ENCODE results near the gene ZBTB44. TPM values are rescaled to one million over a fixed set of nuclear protein-coding genes. Genes with fewer than 3 reads are reported as not detected.

The ZBTB44 gene
- total RNA-seq, 1 experiment from 2014 or later = 27.5 TPM

- no TSS peak for BruUV-seq (replicated peaks)
- no peaks in the 10 kb centered on the region for H3K9me3 ChIP-seq (ENCODE audit: low read length)
- H3K9me2 ChIP-seq (replicated peaks; ENCODE audit: low read length) = no peaks in the 10 kb centered on the region
- H3K9ac ChIP-seq (ENCODE audit: low read length) = no peak overlapping the region
- no peak overlapping the region for H2AFZ ChIP-seq (ENCODE audit: low read length)
- H3K27me3 ChIP-seq (ENCODE audit: low read length) = no peaks in the 10 kb centered on the region
- ATAC-seq (no peak), DNase-seq (no peak)
- H4K20me1 ChIP-seq (ENCODE audit: low read length) = no peaks in the 10 kb centered on the region
- ChIA-PET POLR2A (ENCODE audit: unreplicated experiment) (no interaction called here), CTCF (no interaction called here)
- peaks cover 46% of the 10 kb centered on the region for H3K36me3 ChIP-seq (ENCODE audit: low read depth, low read length)
- H3K4me1 ChIP-seq (ENCODE audit: insufficient read depth, low read length) = no peaks in the 10 kb centered on the region
- no peaks in the 10 kb centered on the region for H3F3A ChIP-seq (ENCODE audit: low read length, unreplicated experiment)
- intact Hi-C loops (cut with micrococcal nuclease) = no loop called here
- TF ChIP-seq EZH2 (IDR thresholded peaks at IDR 0.05; ENCODE audit: low read length, unreplicated experiment) (no peak), CTCF (conservative IDR thresholded peaks at IDR 0.05; ENCODE audit: low read depth, low read length) (no peak), EZH2phosphoT487 (IDR thresholded peaks at IDR 0.05; ENCODE audit: borderline replicate concordance, low read length) (no peak)
- H3K4me2 ChIP-seq (ENCODE audit: low read length) = no peak overlapping the region
- H3K27ac ChIP-seq (ENCODE audit: low read length) = no peak overlapping the region
- no peaks in the 10 kb centered on the region for H3K79me2 ChIP-seq (ENCODE audit: low read length)
- H3K4me3 ChIP-seq (ENCODE audit: low read length) = no peak overlapping the region
These were observed 110.7 kb downstream of the ZBTB44 start for GRCh38 chr11:130203766-130204702.

- ChIA-PET POLR2A (ENCODE audit: unreplicated experiment) (no interaction called here), CTCF (no interaction called here)
- no peak for ATAC-seq
These were observed 111.7 kb downstream of the ZBTB44 start for GRCh38 chr11:130202818-130203689.

More at GRCh38 chr11:130202818-130203689, 111.7 kb downstream of the ZBTB44 start:
- Histone ChIP-seq H3K9ac (ENCODE audit: low read length) (no peak overlapping the region), H3K4me2 (ENCODE audit: low read length) (no peak overlapping the region), H3K79me2 (ENCODE audit: low read length) (no peaks in the 10 kb centered on the region), H3K4me3 (ENCODE audit: low read length) (no peak overlapping the region), H3K9me2 (replicated peaks; ENCODE audit: low read length) (no peaks in the 10 kb centered on the region), H3K4me1 (ENCODE audit: insufficient read depth, low read length) (no peaks in the 10 kb centered on the region), H3K27ac (ENCODE audit: low read length) (no peak overlapping the region), H3K36me3 (ENCODE audit: low read depth, low read length) (peaks cover 51% of the 10 kb centered on the region), H3K27me3 (ENCODE audit: low read length) (no peaks in the 10 kb centered on the region), H3K9me3 (ENCODE audit: low read length) (no peaks in the 10 kb centered on the region), H3F3A (ENCODE audit: low read length, unreplicated experiment) (no peaks in the 10 kb centered on the region), H2AFZ (ENCODE audit: low read length) (no peak overlapping the region), H4K20me1 (ENCODE audit: low read length) (no peaks in the 10 kb centered on the region)
- TF ChIP-seq CTCF (conservative IDR thresholded peaks at IDR 0.05; ENCODE audit: low read depth, low read length) (no peak), EZH2phosphoT487 (IDR thresholded peaks at IDR 0.05; ENCODE audit: borderline replicate concordance, low read length) (no peak), EZH2 (IDR thresholded peaks at IDR 0.05; ENCODE audit: low read length, unreplicated experiment) (no peak)
- no TSS peak for BruUV-seq (replicated peaks)
- intact Hi-C loops (cut with micrococcal nuclease) = no loop called here
- no peak for DNase-seq

Data from PC-3 (cell line).